ENCODE results near the gene ACR. TPM values are rescaled to one million over a fixed set of nuclear protein-coding genes. Genes with fewer than 3 reads are reported as not detected.

Gene ACR
- total and polyA plus RNA-seq, 8 donors = 0.27 to 1.4 (median 0.56) TPM; not detected in 1

DNA sequence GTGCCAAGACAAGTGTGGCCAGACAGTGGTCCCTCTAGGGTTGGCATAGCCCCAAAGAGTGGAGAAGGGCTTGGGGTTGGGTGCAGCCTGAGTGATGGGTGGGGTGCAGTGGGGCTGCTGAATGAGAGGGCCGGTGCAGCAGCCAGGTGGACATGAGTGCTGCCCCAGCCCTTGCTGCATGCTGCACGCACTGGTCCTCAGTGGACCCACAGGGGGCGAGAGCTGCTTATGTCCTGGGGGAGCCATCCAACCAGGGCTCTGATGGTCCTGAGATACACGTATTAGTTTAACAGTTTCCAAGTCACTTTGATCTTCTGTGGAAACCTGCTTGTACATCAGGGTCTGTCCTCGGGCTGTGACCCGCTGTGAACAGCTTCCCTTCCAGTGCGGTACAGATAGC is 23.9 kb upstream of the ACR start:
- peaks cover 0 to 14% of the 10 kb centered on the region in 2 donors for H3K4me1 ChIP-seq
- intact Hi-C loops (cut with DNase I) = no loop called here
- TF ChIP-seq CTCF (IDR thresholded peaks at IDR 0.05) = no peak
- H3K4me3 ChIP-seq = no peak overlapping the region
- no peak for ATAC-seq
- H3K36me3 ChIP-seq = peaks cover 0 to 19% of the 10 kb centered on the region in 2 donors
- no peak for DNase-seq
- H3K9me3 ChIP-seq = no peaks in the 10 kb centered on the region
- H3K27ac ChIP-seq = no peak overlapping the region
- peaks cover 0 to 2% of the 10 kb centered on the region in 2 donors for H3K27me3 ChIP-seq

DNA sequence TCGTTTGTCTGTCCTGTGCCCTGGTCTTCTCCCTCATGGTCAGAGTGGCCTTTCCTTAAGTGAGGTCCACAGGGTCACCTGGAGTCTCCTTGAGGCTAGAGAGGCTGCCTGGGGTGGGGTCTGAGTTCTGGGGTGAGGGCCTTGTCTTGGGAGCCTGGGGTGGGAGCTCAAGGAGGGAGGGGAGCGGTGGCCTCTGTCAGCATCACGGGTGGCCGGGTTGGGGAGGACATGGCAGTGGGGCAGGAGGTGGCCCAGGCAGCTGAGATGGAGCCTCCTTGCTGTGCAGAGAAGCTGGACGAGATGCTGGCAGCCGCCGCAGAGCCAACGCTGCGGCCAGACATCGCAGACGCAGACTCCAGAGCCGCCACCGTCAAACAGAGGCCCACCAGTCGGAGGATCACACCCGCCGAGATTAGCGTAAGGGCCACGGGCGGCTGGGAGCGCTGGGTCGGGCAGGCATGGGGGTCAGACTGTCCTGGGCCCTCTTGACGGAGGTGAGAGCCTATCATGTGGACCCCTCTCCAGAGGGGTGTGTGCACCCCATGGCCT is 23.3 kb upstream of the ACR start:
- intact Hi-C loops (cut with DNase I) = no loop called here
- Histone ChIP-seq H3K36me3 (peaks cover 0 to 13% of the 10 kb centered on the region in 2 donors), H3K27ac (no peak overlapping the region), H3K27me3 (peaks cover 0 to 8% of the 10 kb centered on the region in 2 donors), H3K4me1 (peaks cover 0 to 14% of the 10 kb centered on the region in 2 donors), H3K9me3 (no peaks in the 10 kb centered on the region), H3K4me3 (no peak overlapping the region)
- DNase-seq (peak in 1 of 4 donors; percentile 77), ATAC-seq (no peak)
- no peak for TF ChIP-seq CTCF (IDR thresholded peaks at IDR 0.05)

DNA sequence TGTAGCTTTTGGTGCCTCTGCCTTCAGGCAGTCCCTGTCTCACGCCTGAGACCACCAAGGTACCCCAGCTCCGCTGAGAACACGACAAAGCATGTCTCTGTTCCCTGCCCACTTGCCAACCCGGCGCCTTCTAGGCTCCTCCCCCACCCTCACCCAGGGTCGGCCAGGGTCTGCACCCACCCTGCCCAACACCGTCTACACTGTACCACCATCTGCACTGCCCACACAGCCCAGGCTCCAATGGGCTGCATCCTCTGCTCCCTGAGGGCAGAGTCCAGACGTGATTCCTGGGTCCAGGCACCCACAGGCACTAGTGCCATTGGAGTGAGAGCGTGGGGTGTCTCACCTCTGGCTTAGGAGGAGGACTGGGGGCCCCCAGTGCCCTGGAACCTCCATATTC is 22.8 kb upstream of the ACR start:
- Histone ChIP-seq H3K27me3 (peaks cover 0 to 13% of the 10 kb centered on the region in 2 donors), H3K9me3 (no peaks in the 10 kb centered on the region), H3K36me3 (peaks cover 0 to 9% of the 10 kb centered on the region in 2 donors), H3K4me3 (no peak overlapping the region), H3K4me1 (peaks cover 0 to 14% of the 10 kb centered on the region in 2 donors), H3K27ac (no peak overlapping the region)
- ATAC-seq (no peak), DNase-seq (peak in 1 of 4 donors; percentile 60)
- intact Hi-C loops (cut with DNase I) = no loop called here
- no peak for TF ChIP-seq CTCF (IDR thresholded peaks at IDR 0.05)

DNA sequence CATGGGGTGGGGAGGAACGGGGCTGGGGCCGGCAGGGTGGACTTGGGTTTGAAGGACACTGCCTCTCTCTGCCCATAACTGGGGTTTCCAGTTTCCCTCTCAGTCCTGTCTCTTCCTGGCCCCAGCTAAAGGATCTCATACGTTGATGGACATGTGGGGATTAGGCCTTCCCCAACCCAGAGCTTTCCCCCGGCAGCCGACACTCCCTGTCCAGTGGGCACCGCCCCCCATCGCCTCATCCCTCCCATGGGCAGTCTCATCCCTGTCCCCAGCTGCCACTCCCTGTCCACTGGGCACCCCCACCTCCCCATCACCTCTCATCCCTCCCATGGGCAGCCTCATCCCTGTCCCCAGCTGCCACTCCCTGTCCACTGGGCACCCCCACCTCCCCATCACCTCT is 22.2 kb upstream of the ACR start:
- Histone ChIP-seq H3K4me1 (peaks cover 0 to 14% of the 10 kb centered on the region in 2 donors), H3K36me3 (peaks cover 0 to 9% of the 10 kb centered on the region in 2 donors), H3K27me3 (peaks cover under 1 to 18% of the 10 kb centered on the region in 2 donors), H3K4me3 (no peak overlapping the region), H3K9me3 (no peaks in the 10 kb centered on the region), H3K27ac (no peak overlapping the region)
- TF ChIP-seq CTCF (IDR thresholded peaks at IDR 0.05) = no peak
- DNase-seq = peak in 1 of 4 donors; percentile 68
- intact Hi-C loops (cut with DNase I) = no loop called here
- ATAC-seq = no peak

DNA sequence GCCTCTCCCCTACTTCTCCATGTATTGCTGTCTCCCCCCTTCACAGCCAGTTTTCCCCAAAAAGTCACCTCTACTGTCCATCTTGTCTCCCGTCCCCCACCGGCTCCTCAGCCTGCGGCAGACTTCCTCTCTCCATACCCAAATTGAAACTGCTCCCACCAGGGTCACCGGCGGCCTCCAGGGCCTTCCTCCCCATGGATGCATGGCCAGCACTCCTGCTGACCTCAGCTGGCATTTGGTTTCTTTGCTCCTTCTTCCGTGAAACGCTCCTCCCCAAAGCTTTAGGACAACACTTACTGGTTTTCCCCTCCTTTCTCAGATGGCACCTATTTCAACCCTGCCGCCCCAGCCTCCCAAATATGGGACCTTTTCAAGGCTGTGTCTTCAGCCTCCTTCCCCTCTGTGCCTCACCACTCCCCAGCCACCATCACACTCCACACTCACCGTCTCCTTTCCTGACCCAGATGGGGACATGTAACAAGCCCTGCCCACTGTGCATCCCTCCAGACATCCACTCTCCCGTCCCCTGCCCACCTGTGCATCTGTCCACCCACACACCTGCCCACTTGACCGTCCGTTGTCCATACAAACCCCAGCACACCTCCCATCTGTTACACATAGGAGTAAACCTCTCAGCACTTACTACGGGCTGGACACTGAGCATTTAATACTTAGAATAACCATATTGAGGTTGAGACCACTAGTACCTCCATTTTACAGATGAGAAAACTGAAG is 21.5 kb upstream of the ACR start:
- H3K36me3 ChIP-seq = peaks cover 0 to 12% of the 10 kb centered on the region in 2 donors
- TF ChIP-seq CTCF (IDR thresholded peaks at IDR 0.05) = no peak
- intact Hi-C loops (cut with DNase I) = no loop called here

More for the DNA sequence above, 21.5 kb upstream of the ACR start:
- no peak for ATAC-seq
- H3K9me3 ChIP-seq = no peaks in the 10 kb centered on the region
- DNase-seq = peak in 1 of 4 donors; percentile 66
- no peak overlapping the region for H3K4me3 ChIP-seq
- no peak overlapping the region for H3K27ac ChIP-seq
- peaks cover 0 to 11% of the 10 kb centered on the region in 2 donors for H3K4me1 ChIP-seq
- H3K27me3 ChIP-seq = peaks cover 4 to 25% of the 10 kb centered on the region in 2 donors
